Coronary artery (tissue), 2 donors: ENCODE measurements around the gene MYO5A.
"Not testable (repeated sequence)": the region's sequence is repeated elsewhere in the genome, so short reads cannot be mapped to it uniquely, and the experiment has no call there.

Experiments
- DNase-seq: peaks from one replicate; pipeline ENCODE4 v3.0.0-alpha.2; 2017; ENCODE audit warnings: low spot score
- H3K27ac ChIP-seq, 2 donors: fragments of 200-600 bp; sonication (generic); one replicate each; pipeline ENCODE4 v1.5.1; 2016 to 2019
- H3K4me3 ChIP-seq: fragments of 200-600 bp; sonication (generic); 2 replicates; pipeline ENCODE4 v1.5.1; 2016; ENCODE audit warnings: mild to moderate bottlenecking, moderate library complexity
- TF ChIP-seq, protein P1 (sequence below): fragments of 200-600 bp; sonication (generic); IDR thresholded peaks from one replicate; pipeline ENCODE4 v1.5.1; 2019; ENCODE audit warnings: antibody characterized with exemption

The MYO5A gene

GRCh38 chr15:52514482-52514881 is 14.2 kb downstream of the MYO5A start:
- TF ChIP-seq, protein P1, sequence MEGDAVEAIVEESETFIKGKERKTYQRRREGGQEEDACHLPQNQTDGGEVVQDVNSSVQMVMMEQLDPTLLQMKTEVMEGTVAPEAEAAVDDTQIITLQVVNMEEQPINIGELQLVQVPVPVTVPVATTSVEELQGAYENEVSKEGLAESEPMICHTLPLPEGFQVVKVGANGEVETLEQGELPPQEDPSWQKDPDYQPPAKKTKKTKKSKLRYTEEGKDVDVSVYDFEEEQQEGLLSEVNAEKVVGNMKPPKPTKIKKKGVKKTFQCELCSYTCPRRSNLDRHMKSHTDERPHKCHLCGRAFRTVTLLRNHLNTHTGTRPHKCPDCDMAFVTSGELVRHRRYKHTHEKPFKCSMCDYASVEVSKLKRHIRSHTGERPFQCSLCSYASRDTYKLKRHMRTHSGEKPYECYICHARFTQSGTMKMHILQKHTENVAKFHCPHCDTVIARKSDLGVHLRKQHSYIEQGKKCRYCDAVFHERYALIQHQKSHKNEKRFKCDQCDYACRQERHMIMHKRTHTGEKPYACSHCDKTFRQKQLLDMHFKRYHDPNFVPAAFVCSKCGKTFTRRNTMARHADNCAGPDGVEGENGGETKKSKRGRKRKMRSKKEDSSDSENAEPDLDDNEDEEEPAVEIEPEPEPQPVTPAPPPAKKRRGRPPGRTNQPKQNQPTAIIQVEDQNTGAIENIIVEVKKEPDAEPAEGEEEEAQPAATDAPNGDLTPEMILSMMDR, result no peak
- DNase-seq, result no peak
- Histone ChIP-seq H3K4me3 (no peak overlapping the region), H3K27ac (no peak overlapping the region)

DNA sequence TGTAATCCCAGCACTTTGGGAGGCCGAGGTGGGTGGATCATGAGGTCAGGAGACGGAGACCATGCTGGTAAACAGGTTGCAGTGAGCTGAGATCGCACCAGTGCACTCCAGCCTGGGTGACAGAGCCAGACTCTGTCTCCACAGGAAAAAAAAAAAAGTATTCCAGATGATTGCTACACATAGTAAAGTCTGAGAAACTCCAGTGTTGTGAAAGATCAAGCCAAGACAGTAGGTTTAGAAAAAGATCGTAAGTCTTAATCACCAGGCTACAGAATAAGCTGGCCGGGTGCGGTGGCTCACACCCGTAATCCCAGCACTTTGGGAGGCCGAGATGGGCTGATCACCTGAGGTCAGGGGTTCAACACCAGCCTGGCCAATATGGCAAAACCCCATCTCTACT is 15.8 kb downstream of the MYO5A start:
- not testable (repeated sequence) for DNase-seq, H3K4me3 ChIP-seq, H3K27ac ChIP-seq

DNA sequence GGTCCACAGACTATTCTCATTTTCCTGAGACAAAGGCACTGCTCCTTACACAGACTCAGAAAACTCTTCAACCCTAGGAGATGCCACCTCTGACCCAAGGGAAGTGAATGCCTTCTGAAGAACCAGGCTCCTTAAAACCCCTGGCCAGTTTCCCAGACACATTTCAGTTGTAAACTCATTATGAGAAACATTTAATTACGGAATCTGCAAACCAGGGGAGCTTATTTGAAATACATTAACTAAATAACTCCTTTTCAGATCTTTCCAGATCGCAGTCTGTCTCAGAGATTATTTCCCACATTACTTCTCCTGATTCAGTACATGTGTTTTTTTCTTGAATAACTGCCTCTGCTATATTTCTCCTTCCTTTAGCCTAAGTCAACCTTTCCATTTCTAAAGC is 17.6 kb downstream of the MYO5A start:
- TF ChIP-seq, protein P1, result no peak
- Histone ChIP-seq H3K27ac (no peak overlapping the region), H3K4me3 (no peak overlapping the region)
- no peak for DNase-seq

- no peak overlapping the region for H3K4me3 ChIP-seq
- TF ChIP-seq, protein P1, result no peak
- DNase-seq, result no peak
- H3K27ac ChIP-seq, result no peak overlapping the region
Measured at GRCh38 chr15:52509500-52510245, 19.0 kb downstream of the MYO5A start.

GRCh38 chr15:52506549-52506948 is 22.1 kb downstream of the MYO5A start:
- TF ChIP-seq, protein P1, result no peak
- Histone ChIP-seq H3K27ac (no peak overlapping the region), H3K4me3 (no peak overlapping the region)
- DNase-seq, result no peak

GRCh38 chr15:52505151-52505550 is 23.5 kb downstream of the MYO5A start:
- DNase-seq, result no peak
- TF ChIP-seq, protein P1, result no peak
- Histone ChIP-seq H3K27ac (no peak overlapping the region), H3K4me3 (no peak overlapping the region)

DNA sequence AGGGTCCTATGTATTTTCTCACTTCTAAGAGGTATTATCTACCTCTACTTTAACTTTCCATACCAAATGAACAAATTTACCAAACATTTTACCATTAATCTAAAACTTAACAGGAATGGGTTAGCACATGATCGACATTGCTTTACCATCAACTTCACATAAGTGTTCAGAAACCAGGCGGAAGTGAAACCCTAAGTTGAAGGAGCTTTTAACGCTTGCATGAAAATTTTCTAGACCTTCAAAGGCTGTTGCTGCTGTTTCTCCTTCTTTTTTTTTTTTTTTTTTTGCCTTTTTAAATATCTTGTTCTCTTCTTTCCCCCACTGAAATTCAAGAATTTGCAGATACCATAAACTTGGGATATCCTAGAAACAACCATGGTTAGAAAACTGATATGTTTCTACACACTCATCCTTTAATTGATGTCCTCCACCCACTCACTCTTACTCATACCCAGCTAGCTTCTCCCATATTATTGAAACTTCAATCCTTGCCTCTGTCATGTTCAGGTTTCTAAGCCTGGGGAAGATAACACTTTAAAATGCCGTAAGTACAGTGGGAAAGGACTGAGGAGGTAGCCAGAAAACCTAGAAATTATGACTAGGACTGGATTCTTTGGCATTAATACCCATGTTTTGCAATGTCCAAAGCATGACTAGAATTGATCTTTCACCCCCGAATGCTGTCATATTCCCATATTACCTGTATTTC is 24.7 kb downstream of the MYO5A start:
- DNase-seq, result no peak
- H3K27ac ChIP-seq, result peak overlapping the region in 1 of 2 donors; percentile 35
- TF ChIP-seq, protein P1, result no peak
- no peak overlapping the region for H3K4me3 ChIP-seq
